Endothelial cell of hepatic sinusoid (primary cell): ENCODE data around the gene PLA2G4D.

Source experiments
- in situ Hi-C: cut with HindIII; loops from 2 replicates; pipeline ENCODE4 v1.10.0; 2017; ENCODE audit warnings: low sequenced_read_pairs

The PLA2G4D gene

GRCh38 chr15:42130246-42130986, 36.1 kb upstream of the PLA2G4D start:
- in situ Hi-C loops: no loop called here

DNA sequence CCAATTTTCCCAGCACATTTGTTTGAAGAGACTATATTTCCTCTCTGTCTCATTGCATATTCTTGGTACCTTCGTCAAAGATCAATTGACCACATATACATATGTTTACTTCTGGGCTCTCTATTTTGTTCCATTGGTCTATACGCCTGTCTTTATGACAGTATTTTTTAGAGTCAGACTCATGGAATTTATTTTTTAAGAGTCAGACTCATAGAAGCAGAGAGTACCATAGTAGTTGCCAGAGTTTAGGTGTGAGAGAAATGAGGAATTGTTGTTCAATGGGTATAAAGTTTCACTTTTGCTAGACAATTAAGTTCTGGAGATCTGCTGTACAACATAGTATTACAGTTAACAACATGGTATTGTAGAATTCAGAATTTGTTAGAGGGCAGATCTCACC, 35.0 kb upstream of the PLA2G4D start:
- in situ Hi-C loops: no loop called here

- in situ Hi-C loops: no loop called here
These were observed 34.1 kb upstream of the PLA2G4D start for GRCh38 chr15:42128476-42128875.

DNA sequence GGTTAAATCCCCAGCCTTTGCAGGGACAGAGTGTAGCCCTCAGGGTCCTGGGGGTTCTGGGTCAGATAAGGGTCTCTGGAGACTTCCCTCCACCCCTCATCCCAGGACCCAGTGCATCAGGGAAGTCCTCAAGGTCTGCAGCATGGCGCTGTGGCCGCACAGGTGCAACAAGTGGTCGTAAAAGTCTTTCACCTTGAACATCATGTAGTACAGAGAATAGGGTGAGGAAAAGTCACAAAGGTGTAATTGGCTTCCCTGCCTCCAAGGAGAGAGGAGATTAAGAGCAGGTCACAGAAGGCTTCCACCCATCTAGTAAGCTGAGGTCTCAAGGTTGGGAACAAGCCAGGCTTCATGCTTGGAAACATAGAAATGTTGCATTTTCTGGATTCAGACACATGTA, 29.2 kb upstream of the PLA2G4D start:
- in situ Hi-C loops: no loop called here

DNA sequence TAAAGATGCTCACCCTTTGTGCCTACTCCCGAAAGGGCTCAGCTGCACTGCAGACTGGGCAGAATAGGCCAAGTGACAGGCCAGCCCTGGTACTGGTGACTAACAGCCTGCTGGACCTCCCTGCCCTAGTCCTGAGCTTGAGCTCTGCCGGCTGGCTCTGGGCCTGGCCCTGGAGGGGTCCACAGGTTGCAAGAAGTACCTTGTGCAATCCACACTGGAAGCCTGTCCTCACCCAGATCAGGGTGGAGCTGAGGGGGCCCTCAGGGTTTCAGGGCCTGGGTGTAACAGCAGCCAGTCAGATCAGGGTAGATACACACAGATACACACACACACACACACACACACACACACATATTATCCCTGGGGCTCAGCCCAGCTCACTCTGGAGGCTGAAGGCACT, 27.3 kb upstream of the PLA2G4D start:
- in situ Hi-C loops: no loop called here

- in situ Hi-C loops: no loop called here
These were observed 26.7 kb upstream of the PLA2G4D start for GRCh38 chr15:42121021-42121420.

DNA sequence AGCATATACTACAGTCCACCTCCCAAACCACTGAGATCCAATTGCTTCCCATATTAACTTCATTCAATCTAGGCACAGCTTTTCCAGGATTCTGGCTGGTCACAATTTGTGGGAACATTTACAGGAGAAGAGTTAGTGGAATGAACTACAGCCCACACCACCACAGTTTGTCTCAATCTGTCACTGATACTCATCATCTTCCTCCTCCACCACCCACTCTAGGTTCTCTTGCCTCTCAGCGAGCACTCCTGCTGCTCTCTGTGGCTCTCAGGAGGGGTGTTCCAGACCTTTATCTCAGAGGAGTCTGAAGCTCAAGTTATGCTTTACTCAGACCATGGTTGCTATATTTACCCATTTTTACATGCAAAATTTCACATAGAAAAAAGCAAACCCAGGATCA, 25.9 kb upstream of the PLA2G4D start:
- in situ Hi-C loops: no loop called here

- in situ Hi-C loops: no loop called here
These were observed 25.0 kb upstream of the PLA2G4D start for GRCh38 chr15:42119446-42119760.

DNA sequence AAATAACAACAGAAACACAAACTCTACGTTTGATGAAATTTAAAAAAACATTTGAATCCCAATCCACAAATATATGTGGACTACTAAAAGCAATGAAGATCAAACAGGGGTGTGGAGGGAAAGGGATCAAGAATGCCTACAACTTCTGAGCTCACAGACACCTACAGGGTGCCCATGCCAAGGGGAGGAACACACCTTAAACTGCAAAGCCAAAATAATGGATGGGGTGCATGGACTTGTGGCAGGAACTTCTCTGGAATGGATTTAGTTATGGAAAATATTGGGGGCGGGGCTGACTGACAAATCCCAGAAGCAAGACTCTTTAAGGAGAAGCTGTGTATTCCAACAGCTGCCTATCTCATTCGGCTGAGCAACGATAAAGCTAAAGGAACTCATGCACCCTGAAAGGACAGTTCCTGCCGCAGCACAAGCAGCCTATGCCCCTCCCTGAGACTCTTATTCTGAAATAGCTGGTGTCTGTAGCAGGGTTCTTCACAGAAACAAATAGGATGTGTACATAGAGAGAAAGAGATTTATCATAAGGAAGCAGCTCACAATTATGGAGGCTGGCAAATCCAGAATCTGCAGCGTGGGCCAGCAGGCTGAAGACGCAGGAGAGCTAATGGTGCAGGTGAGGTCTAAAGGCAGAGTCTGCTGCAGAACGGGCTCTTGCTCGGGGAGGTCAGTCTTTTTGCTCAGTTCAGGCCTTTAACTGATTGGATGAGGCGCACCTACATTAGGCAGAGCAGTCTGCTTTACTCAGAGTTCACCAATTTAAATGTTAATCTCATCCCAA, 24.5 kb upstream of the PLA2G4D start:
- in situ Hi-C loops: no loop called here

- in situ Hi-C loops: no loop called here
These were observed 17.6 kb upstream of the PLA2G4D start for GRCh38 chr15:42111924-42112323.

- in situ Hi-C loops: no loop called here
These were observed 16.0 kb upstream of the PLA2G4D start for GRCh38 chr15:42110367-42110766.

GRCh38 chr15:42108806-42109205, 14.4 kb upstream of the PLA2G4D start:
- in situ Hi-C loops: no loop called here

DNA sequence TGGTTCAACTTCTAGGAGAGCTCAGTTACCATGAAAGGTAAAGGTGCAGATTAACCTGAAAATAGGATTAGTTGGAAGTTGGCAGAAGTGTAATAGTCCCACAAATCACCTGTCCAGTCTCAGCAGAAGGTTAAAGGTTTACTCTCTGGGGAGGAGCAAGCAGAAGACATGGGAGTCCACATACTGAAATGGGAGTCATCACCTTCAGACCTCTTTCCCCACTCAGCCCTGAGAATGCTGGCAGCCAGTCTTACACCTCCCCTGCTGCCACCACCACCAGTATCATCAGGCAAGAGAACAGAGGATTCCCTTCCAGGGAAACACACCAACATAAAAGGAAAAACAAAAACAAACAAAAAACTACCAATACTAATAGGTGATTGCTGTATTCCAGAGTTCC, 13.8 kb upstream of the PLA2G4D start:
- in situ Hi-C loops: no loop called here

GRCh38 chr15:42107473-42107872, 13.1 kb upstream of the PLA2G4D start:
- in situ Hi-C loops: no loop called here

DNA sequence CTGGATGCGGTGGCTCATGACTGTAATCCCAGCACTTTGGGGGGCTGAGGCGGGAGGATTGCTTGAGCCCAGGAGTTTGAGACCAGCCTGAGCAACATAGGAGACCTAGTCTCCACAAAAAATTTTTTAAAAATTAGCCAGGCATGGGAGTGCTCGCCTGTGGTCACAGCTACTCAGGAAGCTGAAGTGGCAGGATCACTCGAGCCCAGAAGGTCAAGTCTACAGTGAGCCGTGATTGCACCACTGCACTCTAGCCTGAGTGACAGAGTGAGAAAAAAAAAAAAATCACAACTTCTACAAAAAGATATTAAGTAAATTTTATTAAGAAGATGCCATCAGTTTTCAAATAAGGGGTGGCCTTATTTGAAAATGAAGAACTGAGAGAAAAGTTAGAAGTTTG, 11.9 kb upstream of the PLA2G4D start:
- in situ Hi-C loops: no loop called here

- in situ Hi-C loops: no loop called here
These were observed 9.9 kb upstream of the PLA2G4D start for GRCh38 chr15:42104095-42104891.

DNA sequence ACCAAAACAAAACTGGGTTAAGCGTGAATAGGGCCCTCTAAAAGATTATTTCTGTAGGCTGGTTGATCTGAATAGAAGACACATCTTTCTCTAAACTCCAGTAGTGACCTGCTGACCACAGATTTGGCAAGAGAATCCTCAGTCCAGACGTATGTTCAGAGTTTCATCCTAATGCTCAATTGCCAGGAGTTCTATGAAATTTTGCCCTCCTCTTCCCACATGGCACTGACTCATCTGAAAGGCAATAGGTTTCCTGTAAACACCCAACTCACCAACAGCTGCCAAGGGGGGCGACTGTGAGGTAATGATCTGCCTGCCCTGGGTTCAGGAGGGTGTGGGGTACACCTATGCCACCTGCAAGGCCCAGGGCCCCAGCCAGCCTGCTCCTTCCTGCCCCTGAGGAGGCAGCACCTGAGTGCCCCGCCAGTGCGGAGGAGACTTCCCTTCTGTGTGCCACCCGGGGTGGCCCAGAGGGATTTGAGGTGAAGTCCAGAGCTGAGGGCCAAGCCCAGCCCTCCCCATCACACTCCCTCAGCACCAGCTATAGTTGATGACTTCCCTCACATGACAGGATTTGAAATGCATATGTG, 8.4 kb upstream of the PLA2G4D start:
- in situ Hi-C loops: no loop called here

GRCh38 chr15:42101861-42102260, 7.5 kb upstream of the PLA2G4D start:
- in situ Hi-C loops: no loop called here

DNA sequence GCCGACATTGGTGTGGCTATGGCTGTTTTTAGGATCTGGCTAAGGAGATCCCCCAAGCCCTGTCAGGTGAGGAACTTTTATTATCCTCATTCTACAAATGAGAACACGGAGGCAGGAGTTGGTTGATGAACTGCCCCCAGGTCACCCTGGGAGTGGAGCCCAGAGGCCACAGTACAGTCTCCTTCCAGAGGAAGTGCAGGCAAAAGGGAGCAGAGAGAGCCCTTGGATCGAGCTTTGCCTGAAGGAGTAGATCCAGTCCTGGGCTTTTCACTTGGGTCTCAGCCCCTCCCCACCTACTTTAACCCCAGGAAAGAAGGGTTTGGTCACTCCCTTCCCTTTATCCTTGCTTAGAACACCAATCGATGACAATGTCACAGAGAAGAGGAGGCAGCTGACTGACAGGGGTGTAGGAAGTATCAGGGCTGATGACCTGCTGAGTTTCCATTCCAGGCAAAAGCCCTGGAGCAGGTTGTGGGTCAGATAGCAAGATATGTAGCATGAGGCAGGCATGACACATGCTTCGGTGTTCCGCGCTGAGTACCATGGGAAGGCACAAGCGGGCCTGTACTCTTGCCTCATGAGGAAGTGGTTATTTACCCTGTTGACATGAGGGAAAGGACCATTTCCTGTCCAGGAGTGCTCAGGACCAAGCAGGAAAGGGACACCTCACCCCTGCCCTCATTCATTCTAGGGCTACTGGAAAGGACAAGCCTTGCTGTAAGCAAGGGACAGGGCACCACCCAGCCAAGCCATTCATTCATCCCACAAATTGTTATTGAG, 5.8 kb upstream of the PLA2G4D start:
- in situ Hi-C loops: no loop called here

DNA sequence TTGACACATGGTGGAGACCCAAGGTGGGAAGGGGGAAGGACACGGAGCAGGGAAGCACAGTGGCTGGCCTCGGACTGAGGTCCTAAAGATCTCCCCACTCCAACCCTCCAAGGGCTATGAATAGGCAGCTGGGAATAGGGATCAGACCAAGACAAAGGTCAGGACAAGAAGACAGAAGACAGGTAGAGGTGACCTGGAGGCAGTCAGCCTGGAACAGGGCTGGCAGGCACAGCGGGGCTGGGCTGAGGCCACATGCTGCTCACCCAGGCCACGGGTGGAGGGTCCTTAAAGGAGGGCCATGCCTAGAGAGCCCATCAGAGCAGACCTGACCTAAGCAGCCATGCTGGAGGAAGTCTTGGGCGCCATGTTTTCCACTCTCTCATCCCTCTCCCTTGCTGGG, 2.7 kb upstream of the PLA2G4D start:
- in situ Hi-C loops: no loop called here

DNA sequence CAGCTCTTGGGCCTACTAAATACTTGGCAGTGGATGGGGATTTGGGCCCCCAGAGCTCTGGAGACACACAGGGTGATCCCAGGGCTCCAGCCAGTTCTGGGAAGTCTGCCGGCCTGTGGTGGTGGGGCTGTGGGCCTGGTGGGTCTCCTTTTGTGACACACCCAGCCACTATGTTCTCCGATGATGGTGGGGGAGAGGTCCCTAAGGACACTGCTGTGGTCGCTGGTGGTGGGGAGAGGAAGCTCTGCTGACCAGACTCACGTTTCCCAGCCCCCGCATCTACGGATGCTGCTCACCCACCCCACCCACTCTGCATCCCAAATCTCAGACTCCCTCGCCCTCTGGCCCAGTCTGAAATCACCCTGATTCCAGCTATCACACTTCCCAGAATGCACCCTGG, 396 bp downstream of the PLA2G4D start:
- in situ Hi-C loops: no loop called here
